ENCODE measurements around the gene SDF2. TPM values are rescaled to one million over a fixed set of nuclear protein-coding genes. Genes with fewer than 3 reads are reported as not detected.

SDF2 gene
- total and polyA plus RNA-seq, 9 of the 15 experiments (the other 6 are each of a cell fraction or from before 2014, with no cell fraction given) = 41.2 to 132 (median 65.6) TPM

DNA sequence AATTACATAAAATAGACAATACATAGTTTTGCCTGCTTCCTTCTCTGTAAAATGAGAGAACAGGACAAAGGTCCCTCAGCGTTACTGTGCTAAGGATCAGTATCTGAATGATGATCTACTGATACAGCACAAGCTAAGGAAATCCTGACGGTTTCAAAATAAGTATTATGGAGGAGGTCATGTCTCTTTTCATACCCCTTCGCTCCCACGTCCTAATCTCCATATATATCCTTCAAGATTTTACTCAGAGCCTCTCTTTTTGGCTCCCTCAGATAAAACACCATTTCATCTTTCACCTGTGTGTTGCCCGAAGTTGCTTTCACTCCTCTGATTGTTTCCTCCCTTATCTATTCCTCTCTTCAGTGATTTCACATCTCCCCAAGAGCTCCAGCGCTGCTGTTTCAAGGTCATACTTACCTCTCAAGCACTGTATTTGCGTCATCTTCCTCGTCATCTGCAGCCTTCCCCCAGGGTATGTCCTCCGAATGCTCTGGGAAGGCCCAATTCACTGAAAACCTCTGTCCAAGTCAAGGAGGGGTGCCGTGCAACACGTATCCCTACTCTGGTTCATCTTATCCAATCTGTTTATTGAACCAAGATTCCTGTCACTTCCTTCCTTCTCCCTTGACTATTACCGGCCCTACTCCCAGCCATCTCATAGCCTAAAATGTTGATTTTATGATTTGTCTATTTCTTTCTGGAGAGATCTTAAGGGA lies 15.5 kb downstream of the SDF2 start (continued):
- peak; percentile 85 for TF ChIP-seq HDAC8 (tag; IDR thresholded peaks at IDR 0.05)
- peak; percentile 72; the same call in 1 of the 2 replicates for TF ChIP-seq SMAD3 (CRISPR knock-in tag; conservative IDR thresholded peaks at IDR 0.05)
- 0 out of 2 replicates have a peak, but pooled peaks have one; percentile 13 for TF ChIP-seq MECOM (CRISPR knock-in tag; IDR thresholded peaks at IDR 0.05)
- TF ChIP-seq L3MBTL2 (IDR thresholded peaks at IDR 0.05) = no peak; the same call in 1 of the 2 replicates
- no peak for TF ChIP-seq NBN (IDR thresholded peaks at IDR 0.05; ENCODE audit: low read depth)
- no peak for TF ChIP-seq NR2C2 (CRISPR knock-in tag; IDR thresholded peaks at IDR 0.05)
- TF ChIP-seq NR2C2 (tag; IDR thresholded peaks at IDR 0.05) = peak; percentile 50; the same call in 1 of the 2 replicates
- peak; percentile 92 for TF ChIP-seq ZNF175 (CRISPR knock-in tag; IDR thresholded peaks at IDR 0.05; ENCODE audit: low read depth)
- TF ChIP-seq ZNF384 (IDR thresholded peaks at IDR 0.05; ENCODE audit: low read depth, low read length) = no peak
- TF ChIP-seq, protein P1, sequence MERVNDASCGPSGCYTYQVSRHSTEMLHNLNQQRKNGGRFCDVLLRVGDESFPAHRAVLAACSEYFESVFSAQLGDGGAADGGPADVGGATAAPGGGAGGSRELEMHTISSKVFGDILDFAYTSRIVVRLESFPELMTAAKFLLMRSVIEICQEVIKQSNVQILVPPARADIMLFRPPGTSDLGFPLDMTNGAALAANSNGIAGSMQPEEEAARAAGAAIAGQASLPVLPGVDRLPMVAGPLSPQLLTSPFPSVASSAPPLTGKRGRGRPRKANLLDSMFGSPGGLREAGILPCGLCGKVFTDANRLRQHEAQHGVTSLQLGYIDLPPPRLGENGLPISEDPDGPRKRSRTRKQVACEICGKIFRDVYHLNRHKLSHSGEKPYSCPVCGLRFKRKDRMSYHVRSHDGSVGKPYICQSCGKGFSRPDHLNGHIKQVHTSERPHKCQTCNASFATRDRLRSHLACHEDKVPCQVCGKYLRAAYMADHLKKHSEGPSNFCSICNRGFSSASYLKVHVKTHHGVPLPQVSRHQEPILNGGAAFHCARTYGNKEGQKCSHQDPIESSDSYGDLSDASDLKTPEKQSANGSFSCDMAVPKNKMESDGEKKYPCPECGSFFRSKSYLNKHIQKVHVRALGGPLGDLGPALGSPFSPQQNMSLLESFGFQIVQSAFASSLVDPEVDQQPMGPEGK (CRISPR knock-in tag; IDR thresholded peaks at IDR 0.05; ENCODE audit: borderline replicate concordance) = 0 out of 2 replicates have a peak, but pooled peaks have one; percentile 24
- TF ChIP-seq MTA3 (IDR thresholded peaks at IDR 0.05; ENCODE audit: borderline replicate concordance) = peak; percentile 69; the same call in 1 of the 2 replicates
- TF ChIP-seq TAF1 (IDR thresholded peaks at IDR 0.05; ENCODE audit: control insufficient read depth, extremely low read depth, insufficient read depth, low read length, severe bottlenecking) = peak; percentile 32
- TF ChIP-seq DMBX1 (CRISPR knock-in tag; IDR thresholded peaks at IDR 0.05; ENCODE audit: borderline replicate concordance) = peak; percentile 92
- TF ChIP-seq SOX6 (IDR thresholded peaks at IDR 0.05) = peak; percentile 77
- no peak for TF ChIP-seq RBM15 (IDR thresholded peaks at IDR 0.05; ENCODE audit: insufficient read depth, low read length)
- TF ChIP-seq MTA2 (IDR thresholded peaks at IDR 0.05; ENCODE audit: low read depth) = no peak
- TF ChIP-seq ZBTB11 (CRISPR knock-in tag; IDR thresholded peaks at IDR 0.05) = peak in 1 of 3 experiments; percentile 55; a peak in 1 of 6 replicates
- TF ChIP-seq, protein P2, sequence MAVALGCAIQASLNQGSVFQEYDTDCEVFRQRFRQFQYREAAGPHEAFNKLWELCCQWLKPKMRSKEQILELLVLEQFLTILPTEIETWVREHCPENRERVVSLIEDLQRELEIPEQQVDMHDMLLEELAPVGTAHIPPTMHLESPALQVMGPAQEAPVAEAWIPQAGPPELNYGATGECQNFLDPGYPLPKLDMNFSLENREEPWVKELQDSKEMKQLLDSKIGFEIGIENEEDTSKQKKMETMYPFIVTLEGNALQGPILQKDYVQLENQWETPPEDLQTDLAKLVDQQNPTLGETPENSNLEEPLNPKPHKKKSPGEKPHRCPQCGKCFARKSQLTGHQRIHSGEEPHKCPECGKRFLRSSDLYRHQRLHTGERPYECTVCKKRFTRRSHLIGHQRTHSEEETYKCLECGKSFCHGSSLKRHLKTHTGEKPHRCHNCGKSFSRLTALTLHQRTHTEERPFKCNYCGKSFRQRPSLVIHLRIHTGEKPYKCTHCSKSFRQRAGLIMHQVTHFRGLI (CRISPR knock-in tag; IDR thresholded peaks at IDR 0.05) = 0 out of 2 replicates have a peak, but pooled peaks have one; percentile 58
- TF ChIP-seq, protein P3, sequence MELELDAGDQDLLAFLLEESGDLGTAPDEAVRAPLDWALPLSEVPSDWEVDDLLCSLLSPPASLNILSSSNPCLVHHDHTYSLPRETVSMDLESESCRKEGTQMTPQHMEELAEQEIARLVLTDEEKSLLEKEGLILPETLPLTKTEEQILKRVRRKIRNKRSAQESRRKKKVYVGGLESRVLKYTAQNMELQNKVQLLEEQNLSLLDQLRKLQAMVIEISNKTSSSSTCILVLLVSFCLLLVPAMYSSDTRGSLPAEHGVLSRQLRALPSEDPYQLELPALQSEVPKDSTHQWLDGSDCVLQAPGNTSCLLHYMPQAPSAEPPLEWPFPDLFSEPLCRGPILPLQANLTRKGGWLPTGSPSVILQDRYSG (tag; conservative IDR thresholded peaks at IDR 0.05; ENCODE audit: low read depth) = peak; percentile 85
